Mammary epithelial cell (primary cell): Measurements from ENCODE around the gene PKD2L2.

Experiments
- CTCF ChIP-seq, 2 donors: IDR thresholded peaks in 1 of 2; conservative IDR thresholded peaks in 1 of 2; 2 replicates each; pipeline ENCODE4 v1.5.1; 2011 to 2012; ENCODE audit warnings: inconsistent platforms in 2 of 2, low read length in 2 of 2, mild to moderate bottlenecking in 2 of 2, control low read depth in 1 of 2, low read depth in 1 of 2; ENCODE audit not compliant: insufficient read depth in 1 of 2; ENCODE audit errors: extremely low read depth in 1 of 2
- EZH2 ChIP-seq: IDR thresholded peaks from 2 replicates; pipeline ENCODE4 v1.6.1; 2012; ENCODE audit warnings: low read length, inconsistent platforms, borderline replicate concordance

- TF ChIP-seq CTCF (conservative IDR thresholded peaks at IDR 0.05 in 1 of 2, IDR thresholded peaks at IDR 0.05 in 1 of 2; ENCODE audit: extremely low read depth in 1 of 2, insufficient read depth in 1 of 2, low read depth in 1 of 2, low read length in 2 of 2): no peak
- TF ChIP-seq EZH2: no peak
Observed at GRCh38 chr5:137975208-137975607, 86.0 kb downstream of the PKD2L2 start.
